GM12801 (cell line): ENCODE data around the gene ATOH8.

Experiments used
- CTCF ChIP-seq: IDR thresholded peaks from one replicate; pipeline ENCODE4 v1.5.1; 2011; ENCODE audit warnings: control low read depth; ENCODE audit not compliant: insufficient read length; ENCODE audit errors: extremely low read depth

Gene ATOH8

GRCh38 chr2:85831735-85832134 is 77.9 kb downstream of the ATOH8 start:
- no peak for TF ChIP-seq CTCF

DNA sequence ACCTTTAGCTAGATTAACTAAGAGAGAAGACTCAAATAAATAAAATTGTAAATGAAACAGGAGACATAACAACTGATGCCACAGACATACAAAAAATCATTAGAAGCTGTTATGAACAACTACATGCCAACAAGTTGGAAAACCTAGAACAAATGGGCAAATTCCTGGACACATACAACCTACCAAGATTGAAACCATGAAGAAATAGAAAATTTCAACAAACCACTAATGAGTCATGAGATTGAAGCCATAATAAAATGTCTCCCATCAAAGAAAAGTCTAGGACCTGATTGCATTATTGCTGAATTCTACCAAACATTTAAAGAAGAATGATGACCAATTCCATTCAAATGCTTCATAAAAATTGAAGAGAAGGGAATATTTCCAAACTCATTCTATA is 80.7 kb downstream of the ATOH8 start:
- TF ChIP-seq CTCF = no peak
